ENCODE data around the gene PRR3. TPM values are rescaled to one million over a fixed set of nuclear protein-coding genes. Genes with fewer than 3 reads are reported as not detected.

Gene PRR3
- total RNA-seq, 5 donors from 2014 or later (not counting 1 experiment from before 2014, with no cell fraction given), result 12.8 to 22.1 (median 19.7) TPM

DNA sequence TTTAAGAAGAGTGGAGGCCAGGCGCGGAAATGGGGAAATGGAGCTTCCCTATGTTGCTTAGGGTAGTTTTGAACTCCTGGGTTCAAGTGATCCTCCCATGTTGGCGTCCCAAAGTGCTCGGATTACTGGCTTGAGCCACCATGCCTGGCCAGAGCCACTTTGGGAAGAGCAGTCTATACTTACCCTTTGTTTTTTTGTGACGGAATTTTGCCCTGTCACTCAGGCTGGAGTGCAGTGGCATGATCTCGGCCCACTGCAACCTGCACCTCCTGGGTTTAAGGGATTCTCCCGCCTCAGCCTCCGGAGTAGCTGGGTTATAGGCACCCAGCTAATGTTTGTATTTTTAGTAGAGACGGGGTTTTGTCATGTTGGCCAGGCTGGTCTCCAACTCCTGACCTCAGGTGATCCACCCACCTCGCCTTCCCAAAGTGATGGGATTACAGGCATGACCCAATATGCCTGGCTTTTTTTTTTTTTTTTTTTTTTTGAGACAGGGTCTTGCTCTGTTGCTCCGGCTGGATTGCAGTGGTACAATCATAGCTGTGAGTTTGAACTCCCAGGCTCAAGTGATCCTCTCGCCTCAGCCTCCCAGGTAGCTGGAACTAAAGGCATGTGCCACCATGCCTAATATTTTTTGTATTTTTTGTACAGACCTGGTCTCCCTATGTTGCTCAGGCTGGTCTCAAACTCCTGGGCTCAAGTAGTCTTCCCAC lies 42.0 kb downstream of the PRR3 start:
- DNase-seq (no peak), ATAC-seq (replicated peaks in 1 of 4) (no peak)
- no peaks in the 10 kb centered on the region for H3K27me3 Mint-ChIP-seq
- H3K4me3 Mint-ChIP-seq, result no peak overlapping the region
- no peak overlapping the region for H3K4me3 ChIP-seq (ENCODE audit: control insufficient read depth in 1 of 2, extremely low read depth in 1 of 2, low read length in 1 of 2)
- peaks cover 30% of the 10 kb centered on the region for H3K36me3 Mint-ChIP-seq
- H3K36me3 ChIP-seq (ENCODE audit: control insufficient read depth in 2 of 2, extremely low read depth in 1 of 2, insufficient read depth in 1 of 2, low read length in 1 of 2), result peaks cover 22 to 49% of the 10 kb centered on the region in 2 donors
- ChIA-PET POLR2A (interaction anchor here (0.6 to 1.6 kb wide), 6 partner anchors 12 to 131 kb away, joined by 3 to 9 read pairs (median 4); no protein-coding TSS in a partner anchor), CTCF (interaction anchor here (0.6 to 3.4 kb wide), 14 partner anchors 14 to 1052 kb away, joined by 3 to 26 read pairs (median 6); partner anchors contain the start of gene ABCF1 (in 1 of the 2))
- H3K27ac ChIP-seq (ENCODE audit: low read length), result no peak overlapping the region
- H3K9me3 Mint-ChIP-seq, result no peaks in the 10 kb centered on the region
- H3K27me3 ChIP-seq (replicated peaks in 1 of 2; ENCODE audit: control insufficient read depth in 2 of 2, extremely low read depth in 1 of 2, insufficient read depth in 2 of 2, low read length in 1 of 2), result no peaks in the 10 kb centered on the region
- H3K4me1 ChIP-seq (ENCODE audit: control insufficient read depth in 1 of 2, extremely low read depth in 1 of 2, insufficient read depth in 2 of 2, low read length in 2 of 2), result peaks cover 6 to 26% of the 10 kb centered on the region in 2 experiments
- 91% methylated on average over 6 of the region's 12 CpGs for WGBS (ENCODE audit: insufficient coverage)
- H3K4me1 Mint-ChIP-seq, result peaks cover 21 to 35% (median 22%) of the 10 kb centered on the region in 3 donors
- no peaks in the 10 kb centered on the region for H3K9me3 ChIP-seq
- no peak overlapping the region for H3K27ac Mint-ChIP-seq

DNA sequence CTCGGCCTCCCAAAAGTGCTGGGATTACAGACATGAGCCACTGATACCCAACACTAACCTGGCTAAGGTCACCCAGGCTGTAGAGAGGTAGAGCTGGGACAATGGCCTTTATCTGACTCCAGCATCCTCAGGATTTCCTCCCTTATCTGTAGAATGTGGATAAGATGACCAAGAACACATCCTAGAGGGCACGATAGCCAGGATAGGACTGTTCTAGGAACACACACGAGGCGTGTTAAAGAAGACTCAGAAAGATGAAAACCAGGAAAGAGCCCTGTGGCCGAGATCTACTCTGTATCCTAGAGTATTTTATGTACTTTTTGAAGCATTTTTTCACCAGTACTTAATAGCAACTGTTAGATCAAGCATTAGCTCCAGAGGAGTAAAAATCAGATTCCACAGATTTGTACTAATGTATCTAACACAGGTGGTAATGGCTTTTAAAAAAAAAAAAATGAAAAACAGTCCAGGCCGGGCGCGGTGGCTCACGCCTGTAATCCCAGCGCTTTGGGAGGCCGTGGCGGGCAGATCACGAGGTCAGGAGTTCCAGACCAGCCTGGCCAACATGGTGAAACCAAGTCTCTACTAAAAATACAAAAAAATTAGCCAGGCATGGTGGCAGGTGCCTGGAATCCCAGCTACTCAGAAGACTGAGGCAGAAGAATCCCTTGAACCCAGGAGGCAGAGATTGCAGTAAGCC lies 42.7 kb downstream of the PRR3 start:
- Mint-ChIP-seq H3K9me3 (no peaks in the 10 kb centered on the region), H3K4me3 (no peak overlapping the region), H3K27ac (no peak overlapping the region), H3K4me1 (peaks cover 21 to 36% (median 22%) of the 10 kb centered on the region in 3 donors), H3K36me3 (peaks cover 32% of the 10 kb centered on the region), H3K27me3 (no peaks in the 10 kb centered on the region)
- peaks cover 27 to 49% of the 10 kb centered on the region in 2 donors for H3K36me3 ChIP-seq (ENCODE audit: control insufficient read depth in 2 of 2, extremely low read depth in 1 of 2, insufficient read depth in 1 of 2, low read length in 1 of 2)
- no peak overlapping the region for H3K27ac ChIP-seq (ENCODE audit: low read length)
- H3K9me3 ChIP-seq, result no peaks in the 10 kb centered on the region
- WGBS (ENCODE audit: insufficient coverage), result 92% methylated on average over 8 of the region's 13 CpGs
- H3K4me1 ChIP-seq (ENCODE audit: control insufficient read depth in 1 of 2, extremely low read depth in 1 of 2, insufficient read depth in 2 of 2, low read length in 2 of 2), result peaks cover 6 to 26% of the 10 kb centered on the region in 2 experiments
- ATAC-seq (replicated peaks in 1 of 4) (no peak), DNase-seq (no peak)
- H3K27me3 ChIP-seq (replicated peaks in 1 of 2; ENCODE audit: control insufficient read depth in 2 of 2, extremely low read depth in 1 of 2, insufficient read depth in 2 of 2, low read length in 1 of 2), result no peaks in the 10 kb centered on the region
- H3K4me3 ChIP-seq (ENCODE audit: control insufficient read depth in 1 of 2, extremely low read depth in 1 of 2, low read length in 1 of 2), result no peak overlapping the region
- ChIA-PET CTCF (interaction anchor here (0.5 to 1.4 kb wide), 5 partner anchors 14 to 1051 kb away, joined by 3 to 7 read pairs (median 3); no protein-coding TSS in a partner anchor), POLR2A (interaction anchor here (0.6 to 1.6 kb wide), 5 partner anchors 11 to 131 kb away, joined by 3 to 9 read pairs (median 5); no protein-coding TSS in a partner anchor)

- H3K36me3 ChIP-seq (ENCODE audit: control insufficient read depth in 2 of 2, extremely low read depth in 1 of 2, insufficient read depth in 1 of 2, low read length in 1 of 2), result peaks cover 32 to 53% of the 10 kb centered on the region in 2 donors
- H3K9me3 ChIP-seq, result no peaks in the 10 kb centered on the region
- no peak overlapping the region for H3K4me3 ChIP-seq (ENCODE audit: control insufficient read depth in 1 of 2, extremely low read depth in 1 of 2, low read length in 1 of 2)
- peak overlapping the region in 1 of 2 donors; percentile 52 for H3K27ac Mint-ChIP-seq
- 95% methylated on average over 10 of the region's 10 CpGs for WGBS (ENCODE audit: insufficient coverage)
- H3K4me1 Mint-ChIP-seq, result peaks cover 21 to 39% (median 22%) of the 10 kb centered on the region in 3 donors
- no peaks in the 10 kb centered on the region for H3K27me3 ChIP-seq (replicated peaks in 1 of 2; ENCODE audit: control insufficient read depth in 2 of 2, extremely low read depth in 1 of 2, insufficient read depth in 2 of 2, low read length in 1 of 2)
- H3K9me3 Mint-ChIP-seq, result no peaks in the 10 kb centered on the region
- DNase-seq (no peak), ATAC-seq (replicated peaks in 1 of 4) (no peak)
- H3K4me3 Mint-ChIP-seq, result no peak overlapping the region
- peaks cover 36% of the 10 kb centered on the region for H3K36me3 Mint-ChIP-seq
- no peak overlapping the region for H3K27ac ChIP-seq (ENCODE audit: low read length)
- ChIA-PET CTCF (interaction anchor here in 1 of 2 donors (0.5 to 0.7 kb wide), 2 partner anchors 14 to 1050 kb away, joined by 3 to 5 read pairs; no protein-coding TSS in a partner anchor), POLR2A (interaction anchor here in 1 of 2 donors (1.6 kb wide), 1 partner anchor 14 kb away, joined by 12 read pairs; no protein-coding TSS in a partner anchor)
- peaks cover 6 to 26% of the 10 kb centered on the region in 2 experiments for H3K4me1 ChIP-seq (ENCODE audit: control insufficient read depth in 1 of 2, extremely low read depth in 1 of 2, insufficient read depth in 2 of 2, low read length in 2 of 2)
- no peaks in the 10 kb centered on the region for H3K27me3 Mint-ChIP-seq
Measured at GRCh38 chr6:30600451-30600961, 43.4 kb downstream of the PRR3 start.

- peaks cover 6 to 29% of the 10 kb centered on the region in 2 experiments for H3K4me1 ChIP-seq (ENCODE audit: control insufficient read depth in 1 of 2, extremely low read depth in 1 of 2, insufficient read depth in 2 of 2, low read length in 2 of 2)
- no peaks in the 10 kb centered on the region for H3K9me3 ChIP-seq
- H3K27ac Mint-ChIP-seq, result peak overlapping the region; percentile 59 to 82
- peak in 15 of 35 experiments; percentile 7 to 55 (median 21) for DNase-seq
- no peaks in the 10 kb centered on the region for H3K27me3 Mint-ChIP-seq
- H3K4me3 ChIP-seq (ENCODE audit: control insufficient read depth in 1 of 2, extremely low read depth in 1 of 2, low read length in 1 of 2), result peak overlapping the region in 1 of 2 donors; percentile 6
- peak overlapping the region; percentile 16 for H3K27ac ChIP-seq (ENCODE audit: low read length)
- CTCF ChIA-PET, result interaction anchor here (0.6 to 0.7 kb wide), 2 partner anchors 43 to 122 kb away, joined by 3 read pairs; no protein-coding TSS in a partner anchor
- H3K4me3 Mint-ChIP-seq, result no peak overlapping the region
- WGBS (ENCODE audit: insufficient coverage), result 47% methylated on average over 3 of the region's 6 CpGs
- POLR2A ChIA-PET, result interaction anchor here (1.0 to 1.6 kb wide), 2 partner anchors 13 to 14 kb away, joined by 4 to 12 read pairs; no protein-coding TSS in a partner anchor
- H3K4me1 Mint-ChIP-seq, result peaks cover 25 to 46% (median 29%) of the 10 kb centered on the region in 3 donors
- H3K9me3 Mint-ChIP-seq, result no peaks in the 10 kb centered on the region
- H3K36me3 Mint-ChIP-seq, result peaks cover 43% of the 10 kb centered on the region
- H3K27me3 ChIP-seq (replicated peaks in 1 of 2; ENCODE audit: control insufficient read depth in 2 of 2, extremely low read depth in 1 of 2, insufficient read depth in 2 of 2, low read length in 1 of 2), result no peaks in the 10 kb centered on the region
- ATAC-seq (replicated peaks in 1 of 4), result peak in 3 of 4 experiments; percentile 10 to 27 (median 14)
- H3K36me3 ChIP-seq (ENCODE audit: control insufficient read depth in 2 of 2, extremely low read depth in 1 of 2, insufficient read depth in 1 of 2, low read length in 1 of 2), result peaks cover 37 to 61% of the 10 kb centered on the region in 2 donors
Measured at GRCh38 chr6:30601436-30601814, 44.3 kb downstream of the PRR3 start.

GRCh38 chr6:30601815-30602641 lies 44.9 kb downstream of the PRR3 start:
- Histone ChIP-seq H3K9me3 (no peaks in the 10 kb centered on the region), H3K36me3 (ENCODE audit: control insufficient read depth in 2 of 2, extremely low read depth in 1 of 2, insufficient read depth in 1 of 2, low read length in 1 of 2) (peaks cover 40 to 67% of the 10 kb centered on the region in 2 donors), H3K4me3 (ENCODE audit: control insufficient read depth in 1 of 2, extremely low read depth in 1 of 2, low read length in 1 of 2) (peak overlapping the region in 1 of 2 donors; percentile 6), H3K27ac (ENCODE audit: low read length) (peak overlapping the region; percentile 16), H3K4me1 (ENCODE audit: control insufficient read depth in 1 of 2, extremely low read depth in 1 of 2, insufficient read depth in 2 of 2, low read length in 2 of 2) (peaks cover 6 to 31% of the 10 kb centered on the region in 2 experiments), H3K27me3 (replicated peaks in 1 of 2; ENCODE audit: control insufficient read depth in 2 of 2, extremely low read depth in 1 of 2, insufficient read depth in 2 of 2, low read length in 1 of 2) (no peaks in the 10 kb centered on the region)
- CTCF ChIA-PET, result interaction anchor here (0.6 to 0.7 kb wide), 2 partner anchors 43 to 122 kb away, joined by 3 read pairs; no protein-coding TSS in a partner anchor
- peaks cover 48% of the 10 kb centered on the region for H3K36me3 Mint-ChIP-seq
- no peak overlapping the region for H3K4me3 Mint-ChIP-seq
- H3K4me1 Mint-ChIP-seq, result peaks cover 25 to 49% (median 32%) of the 10 kb centered on the region in 3 donors
- POLR2A ChIA-PET, result interaction anchor here (1.0 to 1.6 kb wide), 2 partner anchors 12 to 13 kb away, joined by 4 to 12 read pairs; no protein-coding TSS in a partner anchor
- 93% methylated on average over 31 of the region's 39 CpGs for WGBS (ENCODE audit: insufficient coverage)
- ATAC-seq (replicated peaks in 1 of 4) (peak in 2 of 4 experiments; percentile 11 to 12), DNase-seq (no peak)
- no peaks in the 10 kb centered on the region for H3K9me3 Mint-ChIP-seq
- peak overlapping the region in 1 of 2 donors; percentile 82 for H3K27ac Mint-ChIP-seq
- H3K27me3 Mint-ChIP-seq, result no peaks in the 10 kb centered on the region
